ENCODE results near the gene LY6G6F. TPM values are rescaled to one million over a fixed set of nuclear protein-coding genes. Genes with fewer than 3 reads are reported as not detected.

LY6G6F gene
- polyA plus RNA-seq, 2 of the 4 experiments (the other 2 are of a cell fraction), result not detected

GRCh38 chr6:31658158-31658688 is 48.4 kb upstream of the LY6G6F start:
- Histone ChIP-seq H3K9me3 (no peaks in the 10 kb centered on the region), H3K4me1 (peaks cover 26% of the 10 kb centered on the region), H3K4me2 (peak overlapping the region; percentile 99; the same call in 2 of the 3 replicates), H3K4me3 (no peak overlapping the region), H3K27ac (no peak overlapping the region)
- DNase-seq (ENCODE audit: low read depth in 1 of 2, low spot score in 1 of 2) (no peak), FAIRE-seq (no peak), ATAC-seq (no peak)
- CTCF ChIA-PET, result interaction anchor here (1.5 kb wide), 1 partner anchor 60 kb away, joined by 3 read pairs; no protein-coding TSS in a partner anchor
- 69% methylated on average over 4 of the region's 4 CpGs for WGBS (ENCODE audit: missing lambda C conversion rate)
- no peak for TF ChIP-seq PHF8 (IDR thresholded peaks at IDR 0.05; ENCODE audit: borderline replicate concordance, low read depth)
- peak; percentile 44 for TF ChIP-seq MAFK (IDR thresholded peaks at IDR 0.05; ENCODE audit: partially characterized antibody)
- POLR2A ChIA-PET, result interaction anchor here (0.7 kb wide), 1 partner anchor 45 kb away, joined by 3 read pairs; the partner anchor contains the start of gene ABHD16A

GRCh38 chr6:31658983-31659648 is 47.5 kb upstream of the LY6G6F start:
- no peak for ATAC-seq
- ChIA-PET CTCF (no interaction called here), POLR2A (interaction anchor here (0.6 to 0.7 kb wide), 2 partner anchors 44 to 120 kb away, joined by 3 to 6 read pairs; partner anchors contain the start of gene ABHD16A)
- no peaks in the 10 kb centered on the region for H3K9me3 ChIP-seq
- peak overlapping the region in 1 of 2 experiments; percentile 99; a peak in 2 of 6 replicates for H3K27ac ChIP-seq
- peaks cover 28% of the 10 kb centered on the region for H3K4me1 ChIP-seq
- WGBS (ENCODE audit: missing lambda C conversion rate), result 77% methylated on average over 4 of the region's 13 CpGs
- no peak for FAIRE-seq
- peak overlapping the region; percentile 91; the same call in 2 of the 3 replicates for H3K4me3 ChIP-seq
- TF ChIP-seq BHLHE40 (IDR thresholded peaks at IDR 0.05; ENCODE audit: low read depth, low read length) (no peak), CBX2 (IDR thresholded peaks at IDR 0.05; ENCODE audit: borderline replicate concordance, low read depth) (no peak), MAZ (IDR thresholded peaks at IDR 0.05; ENCODE audit: borderline replicate concordance, low read depth, low read length) (no peak), ESRRA (IDR thresholded peaks at IDR 0.05; ENCODE audit: borderline replicate concordance, low read length) (no peak), PHF8 (IDR thresholded peaks at IDR 0.05; ENCODE audit: borderline replicate concordance, low read depth) (no peak), FOXS1 (CRISPR knock-in tag; IDR thresholded peaks at IDR 0.05) (no peak), NFE2L2 (conservative IDR thresholded peaks at IDR 0.05; ENCODE audit: low read length) (no peak), SMC3 (IDR thresholded peaks at IDR 0.05) (no peak), CTCF (IDR thresholded peaks at IDR 0.05) (no peak), ZNF302 (CRISPR knock-in tag; IDR thresholded peaks at IDR 0.05) (no peak), RFX5 (IDR thresholded peaks at IDR 0.05) (no peak)
- H3K4me2 ChIP-seq, result peak overlapping the region; percentile 99
- DNase-seq (ENCODE audit: low read depth in 1 of 2, low spot score in 1 of 2), result no peak

- Histone ChIP-seq H3K4me1 (peaks cover 31% of the 10 kb centered on the region), H3K4me3 (peak overlapping the region; percentile 91), H3K27ac (peak overlapping the region; percentile 93 to 99), H3K9me3 (no peaks in the 10 kb centered on the region), H3K4me2 (peak overlapping the region; percentile 99)
- no peak for DNase-seq (ENCODE audit: low read depth in 1 of 2, low spot score in 1 of 2)
- POLR2A ChIA-PET, result interaction anchor here (0.6 to 1.5 kb wide), 7 partner anchors 8 to 239 kb away, joined by 3 to 11 read pairs (median 4); partner anchors contain the start of genes DDX39B, HSPA1A, HSPA1B and HSPA1L
- ATAC-seq, result peak in 1 of 2 experiments; percentile 7; a peak in 2 of 6 replicates
- FAIRE-seq, result no peak
- TF ChIP-seq REST (IDR thresholded peaks at IDR 0.05) (peak; percentile 60), PHF8 (IDR thresholded peaks at IDR 0.05; ENCODE audit: borderline replicate concordance, low read depth) (no peak)
- CTCF ChIA-PET, result interaction anchor here (1.1 kb wide), 1 partner anchor 7 kb away, joined by 3 read pairs; the partner anchor contains the start of gene BAG6
- WGBS (ENCODE audit: missing lambda C conversion rate), result no CpG with 5 or more reads among the region's 13 CpGs
Observed at GRCh38 chr6:31659649-31660380, 46.9 kb upstream of the LY6G6F start.
